ENCODE measurements around the gene ACO1. TPM values are rescaled to one million over a fixed set of nuclear protein-coding genes. Genes with fewer than 3 reads are reported as not detected.
A peak's percentile ranks its signal among the peaks of the same experiment; 100 is the strongest.

ACO1 gene
- total RNA-seq, 1 experiment from 2014 or later: 56.8 TPM

DNA sequence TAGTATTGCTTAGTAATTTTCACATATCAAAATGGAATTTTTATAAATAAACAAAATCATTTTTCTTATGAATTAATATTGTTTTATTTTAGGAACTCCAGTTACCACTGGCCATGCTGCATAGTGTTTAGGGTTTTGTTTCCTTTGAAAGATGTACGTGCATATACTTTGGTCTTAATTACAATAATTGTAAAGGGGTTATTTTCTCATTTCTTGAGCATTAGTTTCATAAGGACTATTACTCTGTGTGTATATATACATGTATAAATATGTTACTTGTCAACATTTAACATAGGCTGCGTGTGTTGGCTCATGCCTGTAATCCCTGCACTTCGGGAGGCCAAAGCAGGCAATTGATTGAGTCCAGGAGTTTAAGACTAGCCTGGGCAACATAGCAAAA, 21.6 kb downstream of the ACO1 start:
- DNase-seq (ENCODE audit: low spot score): no peak
- in situ Hi-C loops (cut with HindIII; ENCODE audit: low sequenced_read_pairs): no loop called here

DNA sequence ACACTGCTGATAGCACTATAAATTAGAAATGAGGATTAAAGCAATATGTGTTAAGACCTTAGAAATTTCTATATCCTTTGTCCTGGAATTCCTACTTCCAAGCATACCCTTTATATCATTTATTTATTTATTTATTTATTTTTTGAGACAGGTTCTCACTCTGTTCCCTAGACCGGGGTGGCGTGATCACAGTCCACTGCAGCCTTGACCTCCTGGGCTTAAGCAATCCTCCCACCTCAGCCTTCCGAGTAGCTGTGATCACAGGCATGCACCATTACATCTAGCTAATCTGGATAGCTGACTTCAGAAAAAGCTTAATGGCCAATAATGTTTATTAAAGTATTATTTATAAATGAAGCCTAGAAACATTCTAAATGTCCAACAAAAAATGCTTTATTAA, 27.3 kb downstream of the ACO1 start:
- in situ Hi-C loops (cut with HindIII; ENCODE audit: low sequenced_read_pairs): no loop called here
- DNase-seq (ENCODE audit: low spot score): no peak

DNA sequence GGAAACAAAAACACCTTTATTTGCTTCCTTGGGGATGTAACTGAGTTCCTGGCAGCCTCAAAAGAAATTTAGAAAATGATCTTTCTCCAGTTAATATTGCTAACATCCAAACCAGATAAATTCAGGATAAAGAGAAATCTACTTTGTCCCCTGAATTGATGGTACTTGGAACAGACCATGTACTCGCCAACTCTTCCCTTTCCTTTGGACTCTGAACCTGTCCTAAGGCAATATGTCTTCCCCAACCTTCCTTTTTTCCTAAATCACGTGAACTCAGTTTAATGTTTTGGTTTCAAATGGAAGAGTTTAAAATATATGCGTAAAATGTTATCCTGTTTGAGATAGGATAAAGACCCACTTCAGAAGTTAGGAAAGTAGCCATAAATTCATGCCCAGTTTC, 28.0 kb downstream of the ACO1 start:
- in situ Hi-C loops (cut with HindIII; ENCODE audit: low sequenced_read_pairs): no loop called here
- no peak for DNase-seq (ENCODE audit: low spot score)

DNA sequence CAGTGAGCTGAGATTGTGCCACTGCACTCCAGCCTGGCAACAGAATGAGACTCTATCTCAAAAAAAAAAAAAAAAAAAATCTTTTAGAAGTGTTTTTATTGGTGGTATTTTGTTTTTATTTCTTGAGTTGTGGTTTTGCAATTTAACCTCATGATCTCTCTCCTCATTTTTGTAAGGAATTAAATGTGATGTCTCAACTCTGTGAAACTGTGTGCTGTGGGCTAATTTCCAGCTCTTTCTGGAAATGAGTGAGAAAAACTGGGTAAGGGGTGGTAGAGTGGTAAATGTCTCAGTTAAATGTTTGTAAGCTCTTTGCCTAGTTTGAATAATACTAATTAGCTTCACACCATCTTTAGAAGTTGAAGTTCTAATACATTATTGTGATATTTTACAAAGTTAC, 29.0 kb downstream of the ACO1 start:
- no peak for DNase-seq (ENCODE audit: low spot score)
- in situ Hi-C loops (cut with HindIII; ENCODE audit: low sequenced_read_pairs): no loop called here

DNA sequence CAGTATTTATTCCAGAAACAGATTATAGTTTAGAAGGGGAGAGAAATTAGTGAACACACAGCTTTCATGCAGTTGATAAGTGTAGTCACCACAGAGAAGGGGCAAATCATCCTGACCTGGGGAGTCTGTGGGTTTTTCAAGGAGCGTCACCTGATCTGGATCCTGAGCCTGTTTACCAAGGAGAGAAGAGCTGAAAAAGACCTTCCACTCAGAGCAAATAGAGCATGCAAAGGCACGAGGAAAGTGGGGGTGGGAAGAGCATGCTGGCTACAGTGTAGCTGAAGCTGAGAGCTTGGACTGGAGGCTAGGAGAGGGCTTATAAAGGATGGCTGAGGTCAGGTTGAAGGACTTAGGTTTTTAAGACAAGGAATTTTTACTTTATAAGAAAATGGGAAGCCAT, 30.4 kb downstream of the ACO1 start:
- in situ Hi-C loops (cut with HindIII; ENCODE audit: low sequenced_read_pairs): no loop called here
- DNase-seq (ENCODE audit: low spot score): no peak

DNA sequence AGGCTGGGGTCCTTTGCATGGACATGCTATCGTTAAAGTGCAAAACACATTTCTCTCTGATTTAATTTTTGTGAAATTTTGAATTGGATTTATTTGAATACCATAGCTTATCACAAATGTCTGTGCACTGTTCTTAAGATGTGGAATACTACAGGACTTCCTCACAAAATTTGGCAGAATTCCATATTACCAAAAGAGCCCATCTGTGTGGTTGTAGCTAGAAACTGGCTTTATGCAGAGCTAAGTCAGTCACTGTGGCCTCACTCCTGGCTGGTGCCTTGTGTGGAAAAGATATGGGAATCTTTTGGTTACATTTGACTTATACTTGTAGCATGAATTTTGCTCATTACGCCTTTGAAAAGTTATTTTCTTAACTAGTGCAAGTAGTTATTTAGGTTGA, 35.5 kb downstream of the ACO1 start:
- DNase-seq (ENCODE audit: low spot score): peak; percentile 89
- in situ Hi-C loops (cut with HindIII; ENCODE audit: low sequenced_read_pairs): no loop called here

DNA sequence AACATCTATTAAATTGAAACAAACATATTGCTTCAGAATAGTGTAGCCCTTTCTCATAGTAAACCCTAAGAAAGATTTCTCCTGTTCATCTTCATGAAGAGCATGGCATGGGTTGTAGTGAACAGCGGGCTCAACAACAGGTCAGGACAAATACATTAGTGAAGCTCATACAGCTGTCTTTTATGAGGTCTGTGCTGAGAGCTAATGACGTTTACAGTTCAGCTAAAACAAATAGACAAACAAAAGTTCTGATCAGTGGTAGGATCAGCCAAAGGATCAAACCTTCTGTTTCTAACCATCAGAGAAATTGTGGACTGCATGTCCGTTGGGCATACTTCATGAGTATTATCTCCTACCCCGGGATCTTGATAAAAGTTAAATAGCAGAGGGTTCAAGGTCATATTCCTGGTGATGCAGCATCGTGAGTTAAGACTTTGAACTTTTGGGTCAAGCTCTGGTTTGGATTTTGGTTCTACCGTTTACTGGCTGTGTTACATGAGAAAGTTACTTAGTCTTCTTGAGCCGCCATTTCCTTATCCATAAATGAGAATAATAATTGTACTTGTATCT, 37.9 kb downstream of the ACO1 start:
- no peak for DNase-seq (ENCODE audit: low spot score)
- in situ Hi-C loops (cut with HindIII; ENCODE audit: low sequenced_read_pairs): no loop called here

DNA sequence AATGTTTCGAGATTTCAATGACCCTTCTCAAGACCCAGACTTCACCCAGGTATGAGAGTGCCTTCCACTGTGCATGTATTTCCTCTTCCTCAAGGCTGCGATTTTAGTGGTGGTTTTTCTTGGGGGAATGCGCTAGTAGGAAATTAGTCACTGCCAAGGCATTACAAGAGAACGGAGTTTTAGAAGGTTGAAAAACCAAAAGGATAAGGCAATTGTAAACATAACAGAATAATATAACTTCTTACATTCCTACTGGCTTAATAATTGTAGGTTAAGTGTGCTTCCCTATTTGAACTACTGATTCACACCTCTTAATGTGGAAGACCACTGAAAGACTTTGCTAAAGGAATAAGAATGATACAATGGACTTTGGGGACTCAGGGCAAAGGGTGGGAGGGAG, 38.9 kb downstream of the ACO1 start:
- DNase-seq (ENCODE audit: low spot score): no peak
- in situ Hi-C loops (cut with HindIII; ENCODE audit: low sequenced_read_pairs): no loop called here

DNA sequence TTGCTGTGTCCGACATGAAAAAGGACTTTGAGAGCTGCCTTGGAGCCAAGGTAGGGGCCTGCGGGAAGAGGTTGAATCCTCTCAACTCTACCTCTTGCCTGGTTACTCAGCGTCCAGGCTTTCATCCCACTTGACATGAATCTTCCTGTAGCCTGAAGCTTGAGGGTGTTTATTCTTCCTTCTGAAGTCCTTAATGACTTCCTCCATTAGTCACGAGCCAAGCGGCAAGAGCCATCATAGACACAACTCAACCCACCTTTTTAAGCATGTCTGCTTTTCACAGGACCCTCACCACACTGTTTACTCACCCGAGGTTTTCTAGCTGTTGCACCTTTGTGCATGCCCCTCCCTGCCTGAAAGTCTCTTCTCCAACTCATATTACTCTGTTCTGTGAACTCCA, 40.2 kb downstream of the ACO1 start:
- DNase-seq (ENCODE audit: low spot score): no peak
- in situ Hi-C loops (cut with HindIII; ENCODE audit: low sequenced_read_pairs): no loop called here

DNA sequence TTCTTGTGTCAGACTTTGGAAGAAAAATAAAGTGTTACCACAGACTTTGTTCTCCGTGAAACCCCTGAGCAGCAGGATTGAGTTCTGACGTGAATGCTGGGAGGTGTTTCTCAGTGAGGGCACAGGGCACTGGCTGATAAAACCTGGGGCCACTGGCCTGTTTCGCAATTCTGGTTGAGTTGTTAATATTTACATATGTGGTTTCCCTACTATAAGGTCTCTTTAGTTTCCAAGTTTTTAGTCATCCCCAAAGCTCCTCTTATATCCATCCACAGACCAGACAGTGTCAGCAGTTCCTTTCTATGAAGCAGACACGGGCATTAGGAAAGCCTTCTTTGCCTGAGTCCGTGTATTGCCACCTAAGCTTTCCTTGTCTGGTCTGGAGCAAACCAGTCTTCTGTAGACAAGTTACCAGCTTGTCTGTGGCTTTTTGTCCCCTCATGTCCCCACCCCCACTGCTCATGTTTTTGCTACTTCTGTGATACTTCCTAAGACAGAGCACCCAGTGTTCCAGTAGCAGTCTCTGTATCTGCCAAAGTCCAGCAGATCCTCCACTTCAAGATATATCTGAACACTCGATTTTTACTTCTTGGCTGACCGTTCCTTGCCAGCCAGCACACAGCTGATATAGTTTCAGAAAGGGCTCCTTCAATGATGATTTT, 42.0 kb downstream of the ACO1 start:
- in situ Hi-C loops (cut with HindIII; ENCODE audit: low sequenced_read_pairs): no loop called here
- peak; percentile 19 for DNase-seq (ENCODE audit: low spot score)

DNA sequence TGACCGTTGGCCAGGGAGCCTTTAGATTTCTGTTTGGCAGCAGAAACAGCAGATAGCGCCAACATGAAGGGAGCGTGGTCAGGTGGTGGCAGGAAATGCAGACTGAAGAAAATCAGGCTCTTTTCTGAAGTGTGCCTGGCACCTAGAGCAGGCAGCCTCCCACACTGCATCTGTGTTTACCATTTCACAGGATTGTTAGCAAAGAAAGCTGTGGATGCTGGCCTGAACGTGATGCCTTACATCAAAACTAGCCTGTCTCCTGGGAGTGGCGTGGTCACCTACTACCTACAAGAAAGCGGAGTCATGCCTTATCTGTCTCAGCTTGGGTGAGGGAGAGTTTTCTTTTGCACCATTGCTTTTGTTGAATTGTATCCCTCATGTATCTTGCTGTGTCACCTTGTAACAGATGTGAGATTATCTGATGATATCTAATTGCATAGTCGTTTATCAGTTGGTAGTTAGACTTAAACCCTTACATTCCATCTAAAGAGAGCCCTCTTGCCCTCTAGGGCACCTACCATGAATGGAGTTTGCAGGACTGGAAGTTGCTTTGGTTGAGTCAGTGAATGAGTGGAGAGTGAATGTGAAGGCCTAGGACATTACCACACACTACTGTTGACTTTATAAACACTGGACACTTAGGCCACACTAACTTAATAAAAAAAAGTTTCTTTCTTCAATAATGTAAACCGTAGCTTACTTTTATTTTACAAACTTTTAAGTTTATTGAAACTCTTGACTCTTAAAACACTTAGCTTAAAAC, 42.8 kb downstream of the ACO1 start:
- in situ Hi-C loops (cut with HindIII; ENCODE audit: low sequenced_read_pairs): no loop called here

DNA sequence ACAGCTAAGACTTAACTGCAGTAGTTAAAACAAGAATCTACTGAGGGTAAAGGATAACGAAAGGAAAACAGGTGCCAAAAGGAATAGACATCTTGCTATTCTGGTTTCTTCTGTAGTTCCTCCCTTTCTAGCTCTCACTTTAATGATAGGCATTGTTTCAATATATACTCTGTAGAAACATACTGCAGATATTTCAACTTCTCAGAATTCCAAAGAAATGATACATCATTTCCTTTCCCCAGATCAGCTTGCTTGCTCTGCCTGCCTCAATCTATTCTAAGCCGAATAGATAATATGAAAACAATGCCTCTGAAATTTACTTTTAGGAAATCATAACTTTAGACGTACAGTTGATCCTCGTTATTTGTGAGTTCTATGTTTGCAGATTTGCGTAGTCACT, 46.3 kb downstream of the ACO1 start:
- DNase-seq (ENCODE audit: low spot score): no peak

More for the DNA sequence above, 42.8 kb downstream of the ACO1 start:
- peak; percentile 79 for DNase-seq (ENCODE audit: low spot score)

DNA sequence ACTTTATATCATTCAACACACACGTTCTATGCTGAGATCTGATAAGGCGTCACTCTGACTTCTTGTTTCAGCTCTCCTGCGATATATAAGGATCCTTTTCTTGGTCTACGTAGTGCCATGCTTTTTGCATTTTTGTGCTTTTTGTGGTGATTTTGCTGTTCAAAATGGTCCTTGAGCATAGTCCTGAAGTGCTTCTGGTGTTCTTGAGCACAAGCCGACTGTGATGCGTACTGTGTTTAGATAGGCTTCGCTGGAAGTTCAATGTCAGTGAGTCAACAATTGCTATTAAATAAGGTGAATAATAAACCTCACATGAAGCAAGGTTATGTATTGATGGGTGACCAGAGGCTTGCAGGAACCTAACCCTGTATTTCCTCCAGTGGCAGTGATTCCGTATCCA, 46.8 kb downstream of the ACO1 start:
- no peak for DNase-seq (ENCODE audit: low spot score)
- in situ Hi-C loops (cut with HindIII; ENCODE audit: low sequenced_read_pairs): no loop called here

More for the DNA sequence above, 46.3 kb downstream of the ACO1 start:
- in situ Hi-C loops (cut with HindIII; ENCODE audit: low sequenced_read_pairs): no loop called here

DNA sequence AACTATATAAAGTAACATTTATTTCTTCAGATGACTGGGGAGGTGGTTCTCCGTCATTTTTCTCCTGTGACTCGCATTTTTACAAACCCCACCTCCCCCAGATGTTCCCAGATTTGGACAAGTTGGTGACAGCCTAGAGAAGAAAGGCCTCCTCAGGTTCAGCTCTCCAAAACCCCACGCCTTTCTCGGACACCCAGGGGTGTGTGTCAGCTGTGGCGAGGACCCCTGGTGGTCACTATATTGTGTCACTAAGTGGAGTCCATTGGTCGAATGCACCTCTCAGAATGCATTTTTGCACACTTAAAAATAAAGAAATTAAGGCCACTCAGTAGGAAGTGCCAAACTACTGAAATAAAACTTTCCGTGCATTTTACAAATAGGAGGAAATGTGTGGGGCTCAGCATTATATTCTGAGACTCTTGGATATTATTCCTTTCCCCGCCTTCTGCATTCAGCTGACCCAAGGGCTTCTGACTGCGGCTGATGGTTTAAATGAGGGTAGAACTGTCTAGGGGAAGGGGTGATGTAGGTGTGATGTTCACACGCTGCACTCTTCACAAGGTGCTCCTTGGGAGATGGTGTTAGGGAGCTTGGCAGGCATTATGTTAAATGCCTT, 47.6 kb downstream of the ACO1 start:
- in situ Hi-C loops (cut with HindIII; ENCODE audit: low sequenced_read_pairs): no loop called here
- peak; percentile 14 for DNase-seq (ENCODE audit: low spot score)

DNA sequence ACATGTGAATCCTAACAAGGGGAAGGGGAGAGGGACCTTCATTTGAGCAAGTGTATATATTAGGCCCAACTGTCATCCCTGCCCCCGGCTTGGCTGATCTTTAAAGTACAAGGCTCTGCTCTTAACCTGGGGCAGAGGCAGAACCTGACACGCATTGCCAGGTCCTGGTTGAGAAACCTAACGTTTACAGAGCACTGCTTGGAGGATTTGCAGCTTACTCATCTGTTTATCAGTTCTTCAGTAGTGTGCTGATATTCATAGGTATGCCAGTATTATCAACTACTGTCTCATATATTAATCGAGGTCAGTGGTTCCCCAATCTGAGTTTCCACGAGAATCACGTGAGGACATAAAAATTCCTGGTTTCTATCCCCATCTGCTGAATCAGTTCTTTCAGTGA, 50.4 kb downstream of the ACO1 start:
- in situ Hi-C loops (cut with HindIII; ENCODE audit: low sequenced_read_pairs): no loop called here
- DNase-seq (ENCODE audit: low spot score): no peak

DNA sequence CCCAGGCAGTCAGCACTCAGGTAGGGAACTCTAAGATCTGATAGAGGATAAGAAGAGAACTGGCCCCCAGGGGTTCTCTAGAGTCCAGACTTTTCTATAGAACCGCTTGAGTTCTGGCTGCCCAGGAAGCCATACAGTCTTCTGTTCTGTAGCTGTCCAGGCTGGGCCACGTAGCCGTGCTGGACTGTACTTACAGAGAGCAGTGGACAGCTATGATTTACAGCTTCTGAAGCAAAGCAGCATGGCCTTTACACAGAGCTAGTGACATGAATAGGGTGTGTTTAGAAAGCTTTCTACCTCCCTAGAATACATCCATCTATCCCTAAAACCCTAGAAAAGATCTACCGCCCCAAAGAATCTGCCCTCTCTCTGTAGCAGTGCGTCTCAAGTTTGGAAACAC, 57.2 kb downstream of the ACO1 start:
- no peak for DNase-seq (ENCODE audit: low spot score)
- in situ Hi-C loops (cut with HindIII; ENCODE audit: low sequenced_read_pairs): loop anchor here (10.0 kb wide), 1 partner anchor 123 kb away; no protein-coding TSS in a partner anchor

DNA sequence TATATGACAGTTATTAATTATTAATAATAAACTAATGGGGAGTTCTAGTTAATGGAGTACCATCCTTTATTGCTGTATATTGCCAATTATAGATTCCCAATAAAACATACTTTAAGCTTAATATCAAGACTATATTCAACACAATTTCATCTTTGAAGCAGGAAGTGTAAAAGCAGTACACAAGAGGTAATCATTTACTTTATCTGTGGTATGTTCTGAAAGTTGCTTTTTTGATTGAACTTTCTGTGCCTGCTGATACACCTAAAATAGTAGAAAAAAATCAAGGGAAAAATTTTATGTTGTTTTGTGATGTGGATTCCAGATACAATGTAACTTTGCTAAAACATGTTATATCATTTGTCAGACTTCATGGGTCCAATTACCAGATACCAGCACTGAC, 58.0 kb downstream of the ACO1 start:
- DNase-seq (ENCODE audit: low spot score): no peak
- in situ Hi-C loops (cut with HindIII; ENCODE audit: low sequenced_read_pairs): loop anchor here (10.0 kb wide), 1 partner anchor 122 kb away; no protein-coding TSS in a partner anchor

DNA sequence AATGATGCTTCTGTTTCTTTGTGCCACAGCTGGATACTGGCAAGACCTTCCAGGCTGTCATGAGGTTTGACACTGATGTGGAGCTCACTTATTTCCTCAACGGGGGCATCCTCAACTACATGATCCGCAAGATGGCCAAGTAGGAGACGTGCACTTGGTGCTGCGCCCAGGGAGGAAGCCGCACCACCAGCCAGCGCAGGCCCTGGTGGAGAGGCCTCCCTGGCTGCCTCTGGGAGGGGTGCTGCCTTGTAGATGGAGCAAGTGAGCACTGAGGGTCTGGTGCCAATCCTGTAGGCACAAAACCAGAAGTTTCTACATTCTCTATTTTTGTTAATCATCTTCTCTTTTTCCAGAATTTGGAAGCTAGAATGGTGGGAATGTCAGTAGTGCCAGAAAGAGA, 65.5 kb downstream of the ACO1 start:
- DNase-seq (ENCODE audit: low spot score): no peak
- in situ Hi-C loops (cut with HindIII; ENCODE audit: low sequenced_read_pairs): loop anchor here (10.0 kb wide), 1 partner anchor 115 kb away; no protein-coding TSS in a partner anchor

DNA sequence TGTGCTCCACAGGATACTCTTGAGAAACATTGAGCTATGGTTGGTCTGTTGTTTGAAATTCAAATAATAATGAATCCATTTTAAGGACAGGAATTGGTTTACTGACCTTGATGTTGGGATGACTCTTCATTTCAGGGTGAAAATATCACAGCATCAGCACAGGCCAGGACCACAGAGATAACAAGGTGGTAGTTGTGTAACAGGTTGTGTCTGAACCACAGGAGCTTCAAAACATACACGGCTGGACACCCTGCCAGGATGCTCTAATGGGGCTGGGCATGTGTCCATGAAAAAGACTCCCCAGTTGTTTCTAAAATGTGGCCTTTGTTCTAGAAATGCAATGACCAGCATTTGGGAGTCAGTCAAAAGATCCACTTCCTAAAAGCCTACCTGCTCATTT, 69.8 kb downstream of the ACO1 start:
- in situ Hi-C loops (cut with HindIII; ENCODE audit: low sequenced_read_pairs): no loop called here
- DNase-seq (ENCODE audit: low spot score): no peak

DNA sequence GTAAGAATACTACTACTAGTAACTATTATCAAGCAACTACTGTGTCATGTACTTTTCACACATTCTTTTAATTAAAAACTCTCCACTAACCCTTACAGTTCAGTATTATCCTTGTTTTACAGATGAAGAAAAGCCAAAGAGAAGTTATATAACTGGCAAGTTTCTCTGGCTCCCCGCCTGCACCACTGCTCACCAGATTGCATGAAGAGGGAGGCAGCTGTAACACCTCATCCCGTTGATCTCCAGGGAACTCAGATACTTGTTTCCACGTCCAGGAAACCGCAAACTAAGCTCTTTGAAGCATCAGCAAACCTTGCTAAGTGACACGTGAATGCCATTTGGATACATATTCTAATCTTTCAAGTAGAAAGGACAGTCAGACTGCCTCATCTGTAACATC, 71.3 kb downstream of the ACO1 start:
- in situ Hi-C loops (cut with HindIII; ENCODE audit: low sequenced_read_pairs): no loop called here
- DNase-seq (ENCODE audit: low spot score): no peak

All from G401 (cell line).